NCI-H446 (cell line): ENCODE measurements around the gene ANXA7.
"Not testable (repeated sequence)": the region's sequence is repeated elsewhere in the genome, so short reads cannot be mapped to it uniquely, and the experiment has no call there.

Experiments
- DNase-seq, 2 experiments: peaks; one replicate each; lab custom pipeline; 2025; lab: John Stamatoyannopoulos, UW

ANXA7 gene

GRCh38 chr10:73339436-73339835 lies 74.4 kb downstream of the ANXA7 start:
- DNase-seq, result no peak

- DNase-seq, result no peak
Measured at GRCh38 chr10:73338801-73339368, 75.0 kb downstream of the ANXA7 start.

GRCh38 chr10:73333202-73333601 lies 80.7 kb downstream of the ANXA7 start:
- no peak for DNase-seq

- DNase-seq, result no peak
Measured at GRCh38 chr10:73332379-73332778, 81.5 kb downstream of the ANXA7 start.

GRCh38 chr10:73328523-73328922 lies 85.3 kb downstream of the ANXA7 start:
- DNase-seq, result not testable (repeated sequence)

- not testable (repeated sequence) for DNase-seq
Measured at GRCh38 chr10:73325290-73325689, 88.6 kb downstream of the ANXA7 start.
